PC-3 (cell line): ENCODE data around the gene RHOH.

Experiments used
- EZH2phosphoT487 ChIP-seq: fragments of 300-600 bp; sonication (generic); IDR thresholded peaks from 2 replicates; pipeline ENCODE4 v1.6.1; 2018; ENCODE audit warnings: mild to moderate bottlenecking, antibody characterized with exemption, low read length, borderline replicate concordance
- TF ChIP-seq, protein P1 (sequence below): fragments of 300-600 bp; sonication (generic); conservative IDR thresholded peaks from 2 replicates; pipeline ENCODE4 v1.5.1; 2017; ENCODE audit warnings: antibody characterized with exemption, low read depth, mild to moderate bottlenecking, low read length

DNA sequence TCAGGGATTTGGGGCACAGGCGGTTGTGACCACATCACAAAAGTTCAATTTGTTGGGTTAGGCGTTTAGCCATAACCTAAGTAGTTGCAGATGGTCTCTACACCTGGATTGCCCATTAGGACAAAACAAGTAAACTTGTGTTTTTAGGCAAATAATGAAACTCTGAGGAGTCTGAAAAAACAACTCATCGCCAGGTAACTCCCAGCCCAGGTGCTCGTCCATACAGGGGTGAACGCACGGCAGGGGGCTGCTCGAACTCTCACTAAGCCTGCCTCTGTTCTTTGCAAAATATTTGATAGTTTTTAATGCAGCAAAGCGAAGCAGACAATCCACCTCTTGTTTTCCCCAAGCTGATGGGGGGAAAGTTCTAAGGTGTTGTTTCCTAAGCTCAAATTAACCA, 559 bp upstream of the RHOH start:
- TF ChIP-seq, protein P1, sequence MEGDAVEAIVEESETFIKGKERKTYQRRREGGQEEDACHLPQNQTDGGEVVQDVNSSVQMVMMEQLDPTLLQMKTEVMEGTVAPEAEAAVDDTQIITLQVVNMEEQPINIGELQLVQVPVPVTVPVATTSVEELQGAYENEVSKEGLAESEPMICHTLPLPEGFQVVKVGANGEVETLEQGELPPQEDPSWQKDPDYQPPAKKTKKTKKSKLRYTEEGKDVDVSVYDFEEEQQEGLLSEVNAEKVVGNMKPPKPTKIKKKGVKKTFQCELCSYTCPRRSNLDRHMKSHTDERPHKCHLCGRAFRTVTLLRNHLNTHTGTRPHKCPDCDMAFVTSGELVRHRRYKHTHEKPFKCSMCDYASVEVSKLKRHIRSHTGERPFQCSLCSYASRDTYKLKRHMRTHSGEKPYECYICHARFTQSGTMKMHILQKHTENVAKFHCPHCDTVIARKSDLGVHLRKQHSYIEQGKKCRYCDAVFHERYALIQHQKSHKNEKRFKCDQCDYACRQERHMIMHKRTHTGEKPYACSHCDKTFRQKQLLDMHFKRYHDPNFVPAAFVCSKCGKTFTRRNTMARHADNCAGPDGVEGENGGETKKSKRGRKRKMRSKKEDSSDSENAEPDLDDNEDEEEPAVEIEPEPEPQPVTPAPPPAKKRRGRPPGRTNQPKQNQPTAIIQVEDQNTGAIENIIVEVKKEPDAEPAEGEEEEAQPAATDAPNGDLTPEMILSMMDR = no peak
- TF ChIP-seq EZH2phosphoT487 = no peak
